ENCODE measurements around the gene SPEF2.

GRCh38 chr5:35810601-35811000 is 192.9 kb downstream of the SPEF2 start:
- TF ChIP-seq, protein P1, sequence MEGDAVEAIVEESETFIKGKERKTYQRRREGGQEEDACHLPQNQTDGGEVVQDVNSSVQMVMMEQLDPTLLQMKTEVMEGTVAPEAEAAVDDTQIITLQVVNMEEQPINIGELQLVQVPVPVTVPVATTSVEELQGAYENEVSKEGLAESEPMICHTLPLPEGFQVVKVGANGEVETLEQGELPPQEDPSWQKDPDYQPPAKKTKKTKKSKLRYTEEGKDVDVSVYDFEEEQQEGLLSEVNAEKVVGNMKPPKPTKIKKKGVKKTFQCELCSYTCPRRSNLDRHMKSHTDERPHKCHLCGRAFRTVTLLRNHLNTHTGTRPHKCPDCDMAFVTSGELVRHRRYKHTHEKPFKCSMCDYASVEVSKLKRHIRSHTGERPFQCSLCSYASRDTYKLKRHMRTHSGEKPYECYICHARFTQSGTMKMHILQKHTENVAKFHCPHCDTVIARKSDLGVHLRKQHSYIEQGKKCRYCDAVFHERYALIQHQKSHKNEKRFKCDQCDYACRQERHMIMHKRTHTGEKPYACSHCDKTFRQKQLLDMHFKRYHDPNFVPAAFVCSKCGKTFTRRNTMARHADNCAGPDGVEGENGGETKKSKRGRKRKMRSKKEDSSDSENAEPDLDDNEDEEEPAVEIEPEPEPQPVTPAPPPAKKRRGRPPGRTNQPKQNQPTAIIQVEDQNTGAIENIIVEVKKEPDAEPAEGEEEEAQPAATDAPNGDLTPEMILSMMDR (IDR thresholded peaks at IDR 0.05) = no peak
- no peak for TF ChIP-seq POLR2A (IDR thresholded peaks at IDR 0.05)
